B cell (primary cell): ENCODE results near the gene RNASET2.

Source experiments
- CTCF ChIP-seq: fragments of 200-600 bp; IDR thresholded peaks from one replicate; pipeline ENCODE4 v1.8.0; 2022; ENCODE audit warnings: antibody characterized with exemption, mild to moderate bottlenecking
- EZH2 ChIP-seq: IDR thresholded peaks from 2 replicates; pipeline ENCODE4 v1.6.1; 2012; ENCODE audit warnings: borderline replicate concordance, low read depth, mild to moderate bottlenecking, moderate library complexity, low read length; ENCODE audit not compliant: insufficient read depth, poor library complexity, severe bottlenecking

GRCh38 chr6:166935353-166935752 is 21.0 kb downstream of the RNASET2 start:
- TF ChIP-seq CTCF (no peak), EZH2 (no peak)
